PC-3 (cell line): ENCODE data around the gene DCTN3.

Experiments used
- CTCF ChIP-seq: fragments of 300-600 bp; sonication (generic); conservative IDR thresholded peaks from 2 replicates; pipeline ENCODE4 v1.5.1; 2017; ENCODE audit warnings: antibody characterized with exemption, low read depth, mild to moderate bottlenecking, low read length
- EZH2 ChIP-seq: fragments of 300-600 bp; sonication (generic); IDR thresholded peaks from one replicate; pipeline ENCODE4 v1.6.1; 2017; ENCODE audit warnings: antibody characterized with exemption, mild to moderate bottlenecking, low read length; ENCODE audit not compliant: unreplicated experiment
- EZH2phosphoT487 ChIP-seq: fragments of 300-600 bp; sonication (generic); IDR thresholded peaks from 2 replicates; pipeline ENCODE4 v1.6.1; 2018; ENCODE audit warnings: mild to moderate bottlenecking, antibody characterized with exemption, low read length, borderline replicate concordance

- no peak for TF ChIP-seq CTCF
- no peak for TF ChIP-seq EZH2phosphoT487
- no peak for TF ChIP-seq EZH2
These were observed 35.1 kb upstream of the DCTN3 start for GRCh38 chr9:34655394-34655793.
